Suprapubic skin (tissue), 4 donors: ENCODE results near the gene SLC12A1. TPM values are rescaled to one million over a fixed set of nuclear protein-coding genes. Genes with fewer than 3 reads are reported as not detected.

ENCODE experiments used
- DNase-seq, 2 donors: peaks; one replicate each; pipeline ENCODE4 v3.0.0-alpha.2; 2019; ENCODE audit warnings: low spot score in 2 of 2
- H3K27ac ChIP-seq: fragments of 200-600 bp; sonication (generic); one replicate; pipeline ENCODE4 v1.5.1; 2019
- H3K27me3 ChIP-seq: fragments of 200-600 bp; sonication (generic); one replicate; pipeline ENCODE4 v1.5.1; 2019
- H3K36me3 ChIP-seq: fragments of 200-600 bp; sonication (generic); one replicate; pipeline ENCODE4 v1.5.1; 2019
- H3K4me1 ChIP-seq: fragments of 200-600 bp; sonication (generic); one replicate; pipeline ENCODE4 v1.5.1; 2019
- H3K4me3 ChIP-seq: fragments of 200-600 bp; sonication (generic); one replicate; pipeline ENCODE4 v1.5.1; 2019; ENCODE audit warnings: mild to moderate bottlenecking
- H3K9me3 ChIP-seq: fragments of 200-600 bp; sonication (generic); one replicate; pipeline ENCODE4 v1.5.1; 2019
- EP300 ChIP-seq: sonication (generic); formaldehyde crosslinking; IDR thresholded peaks from one replicate; pipeline ENCODE4 v1.6.1; 2017; ENCODE audit warnings: antibody characterized with exemption
- POLR2A ChIP-seq, 2 donors: fragments of 450-650 bp; IDR thresholded peaks; one replicate each; pipeline ENCODE4 v1.6.1; 2017; ENCODE audit warnings: antibody characterized with exemption in 2 of 2, mild to moderate bottlenecking in 2 of 2, moderate library complexity in 2 of 2
- POLR2AphosphoS5 ChIP-seq, 3 donors: sonication (generic); formaldehyde crosslinking; IDR thresholded peaks; one replicate each; pipeline ENCODE4 v1.6.1; 2017; ENCODE audit warnings: antibody characterized with exemption in 3 of 3
- WGBS: methylation state at CpG from one replicate; pipeline ENCODE4 v1.1.5; 2018; 5-methylcytosine and 5-hydroxymethylcytosine counted together
- total RNA-seq, 4 donors: library from RNA; depleted of rRNA; stranded (reverse); fragments of >200 nt; gene quantifications; one replicate each; pipeline ENCODE4 v1.1.0, GENCODE V29; 2016
- TF ChIP-seq, protein P1 (sequence below), 2 donors: fragments of 200-600 bp in 1 of 2; fragments of 450-650 bp in 1 of 2; sonication (generic) in 1 of 2; IDR thresholded peaks; one replicate each; pipeline ENCODE4 v1.5.1; 2016 to 2019; ENCODE audit warnings: antibody characterized with exemption in 2 of 2, mild to moderate bottlenecking in 1 of 2, moderate library complexity in 1 of 2

The SLC12A1 gene
- total RNA-seq, 4 donors from 2014 or later = not detected

DNA sequence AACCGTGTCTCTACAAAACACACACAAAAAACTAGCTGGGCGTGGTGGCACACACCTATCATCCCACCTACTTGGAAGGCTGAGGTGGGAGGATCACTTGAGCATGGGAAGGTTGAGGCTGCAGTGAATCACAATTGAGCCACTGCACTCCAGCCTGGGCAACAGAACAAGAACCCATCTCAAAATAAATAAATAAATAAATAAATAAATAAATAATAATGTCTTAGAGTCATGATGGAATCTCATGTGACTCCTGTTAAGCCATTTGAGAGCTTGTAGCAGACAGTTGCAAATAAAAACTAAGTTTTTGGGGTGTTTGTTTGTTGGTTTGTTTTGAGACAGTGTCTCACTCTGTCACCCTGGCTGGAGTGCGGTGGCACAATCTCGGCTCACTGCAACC lies 33.2 kb downstream of the SLC12A1 start:
- WGBS = 98% methylated on average over 3 of the region's 4 CpGs
- TF ChIP-seq POLR2AphosphoS5 (IDR thresholded peaks at IDR 0.05) (no peak), POLR2A (IDR thresholded peaks at IDR 0.05) (no peak), EP300 (no peak)
- TF ChIP-seq, protein P1, sequence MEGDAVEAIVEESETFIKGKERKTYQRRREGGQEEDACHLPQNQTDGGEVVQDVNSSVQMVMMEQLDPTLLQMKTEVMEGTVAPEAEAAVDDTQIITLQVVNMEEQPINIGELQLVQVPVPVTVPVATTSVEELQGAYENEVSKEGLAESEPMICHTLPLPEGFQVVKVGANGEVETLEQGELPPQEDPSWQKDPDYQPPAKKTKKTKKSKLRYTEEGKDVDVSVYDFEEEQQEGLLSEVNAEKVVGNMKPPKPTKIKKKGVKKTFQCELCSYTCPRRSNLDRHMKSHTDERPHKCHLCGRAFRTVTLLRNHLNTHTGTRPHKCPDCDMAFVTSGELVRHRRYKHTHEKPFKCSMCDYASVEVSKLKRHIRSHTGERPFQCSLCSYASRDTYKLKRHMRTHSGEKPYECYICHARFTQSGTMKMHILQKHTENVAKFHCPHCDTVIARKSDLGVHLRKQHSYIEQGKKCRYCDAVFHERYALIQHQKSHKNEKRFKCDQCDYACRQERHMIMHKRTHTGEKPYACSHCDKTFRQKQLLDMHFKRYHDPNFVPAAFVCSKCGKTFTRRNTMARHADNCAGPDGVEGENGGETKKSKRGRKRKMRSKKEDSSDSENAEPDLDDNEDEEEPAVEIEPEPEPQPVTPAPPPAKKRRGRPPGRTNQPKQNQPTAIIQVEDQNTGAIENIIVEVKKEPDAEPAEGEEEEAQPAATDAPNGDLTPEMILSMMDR (IDR thresholded peaks at IDR 0.05) = no peak

GRCh38 chr15:48242015-48242414 lies 35.9 kb downstream of the SLC12A1 start:
- Histone ChIP-seq H3K4me3 (no peak overlapping the region), H3K4me1 (no peaks in the 10 kb centered on the region), H3K36me3 (no peaks in the 10 kb centered on the region), H3K27ac (no peak overlapping the region), H3K9me3 (no peaks in the 10 kb centered on the region), H3K27me3 (no peaks in the 10 kb centered on the region)
- DNase-seq = no peak
- no peak for TF ChIP-seq POLR2A (IDR thresholded peaks at IDR 0.05)
- no peak for TF ChIP-seq POLR2AphosphoS5 (IDR thresholded peaks at IDR 0.05)
- TF ChIP-seq EP300 = no peak
- TF ChIP-seq, protein P1 (IDR thresholded peaks at IDR 0.05) = no peak

More for the DNA sequence above, 33.2 kb downstream of the SLC12A1 start:
- DNase-seq = no peak
- no peaks in the 10 kb centered on the region for H3K9me3 ChIP-seq
- H3K4me3 ChIP-seq = no peak overlapping the region
- no peaks in the 10 kb centered on the region for H3K4me1 ChIP-seq
- no peaks in the 10 kb centered on the region for H3K27me3 ChIP-seq
- H3K36me3 ChIP-seq = no peaks in the 10 kb centered on the region
- H3K27ac ChIP-seq = no peak overlapping the region

- Histone ChIP-seq H3K36me3 (no peaks in the 10 kb centered on the region), H3K9me3 (no peaks in the 10 kb centered on the region), H3K27ac (no peak overlapping the region), H3K4me3 (no peak overlapping the region), H3K4me1 (no peaks in the 10 kb centered on the region), H3K27me3 (no peaks in the 10 kb centered on the region)
- no peak for DNase-seq
- WGBS = 89% methylated on average over 4 of the region's 4 CpGs
- TF ChIP-seq EP300 = no peak
- TF ChIP-seq, protein P1 (IDR thresholded peaks at IDR 0.05) = no peak
- TF ChIP-seq POLR2AphosphoS5 (IDR thresholded peaks at IDR 0.05) = no peak
- TF ChIP-seq POLR2A (IDR thresholded peaks at IDR 0.05) = no peak
Observed at GRCh38 chr15:48242535-48242934, 36.4 kb downstream of the SLC12A1 start.

- WGBS = 48% methylated on average over 1 of the region's 1 CpG
- TF ChIP-seq POLR2A (IDR thresholded peaks at IDR 0.05) (no peak), POLR2AphosphoS5 (IDR thresholded peaks at IDR 0.05) (no peak), EP300 (no peak)
- TF ChIP-seq, protein P1 (IDR thresholded peaks at IDR 0.05) = no peak
- H3K4me1 ChIP-seq = no peaks in the 10 kb centered on the region
- no peak overlapping the region for H3K4me3 ChIP-seq
- H3K36me3 ChIP-seq = no peaks in the 10 kb centered on the region
- no peak overlapping the region for H3K27ac ChIP-seq
- no peaks in the 10 kb centered on the region for H3K27me3 ChIP-seq
- no peak for DNase-seq
- H3K9me3 ChIP-seq = no peaks in the 10 kb centered on the region
Observed at GRCh38 chr15:48244921-48245320, 38.8 kb downstream of the SLC12A1 start.

- H3K27me3 ChIP-seq = no peaks in the 10 kb centered on the region
- no peak for DNase-seq
- no peaks in the 10 kb centered on the region for H3K4me1 ChIP-seq
- H3K27ac ChIP-seq = no peak overlapping the region
- H3K36me3 ChIP-seq = no peaks in the 10 kb centered on the region
- WGBS = 89% methylated on average over 5 of the region's 5 CpGs
- H3K4me3 ChIP-seq = no peak overlapping the region
- no peaks in the 10 kb centered on the region for H3K9me3 ChIP-seq
- TF ChIP-seq POLR2A (IDR thresholded peaks at IDR 0.05) = no peak
Observed at GRCh38 chr15:48248414-48248813, 42.3 kb downstream of the SLC12A1 start.

DNA sequence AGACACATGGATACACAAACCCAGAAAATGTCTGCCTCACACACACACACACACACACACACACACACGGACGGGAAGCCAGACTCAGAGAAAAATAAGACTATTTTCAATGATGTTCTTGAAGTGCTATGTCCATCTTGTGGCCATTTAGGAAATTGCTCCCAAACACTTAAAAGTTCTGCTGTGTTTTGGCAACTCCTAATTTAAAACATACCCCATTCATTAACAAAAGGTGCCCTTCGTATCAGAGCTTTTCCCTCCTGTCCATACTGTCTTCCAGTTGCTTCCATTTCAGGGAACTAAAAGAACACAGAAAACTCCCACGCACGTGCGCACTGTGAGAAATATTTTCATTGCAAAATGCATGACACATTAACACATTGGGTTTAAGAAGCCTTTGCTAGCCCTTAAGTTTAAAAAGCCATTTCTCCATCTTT lies 44.6 kb downstream of the SLC12A1 start:
- no peak overlapping the region for H3K27ac ChIP-seq
- no peak for DNase-seq
- no peaks in the 10 kb centered on the region for H3K27me3 ChIP-seq
- H3K36me3 ChIP-seq = no peaks in the 10 kb centered on the region
- WGBS = 33% methylated on average over 6 of the region's 6 CpGs
- no peaks in the 10 kb centered on the region for H3K9me3 ChIP-seq
- no peaks in the 10 kb centered on the region for H3K4me1 ChIP-seq
- no peak overlapping the region for H3K4me3 ChIP-seq
- TF ChIP-seq EP300 = no peak
- TF ChIP-seq, protein P1 (IDR thresholded peaks at IDR 0.05) = peak; percentile 42 to 43
